Right lobe of liver (tissue), 4 donors: Measurements from ENCODE around the gene ME1.

Experiments used
- CTCF ChIP-seq, 4 donors: fragments of 200-600 bp in 3 of 4; fragments of 450-650 bp in 1 of 4; IDR thresholded peaks; one replicate each; pipeline versions ENCODE4 v1.5.1 to v1.8.0; 2016 to 2022; ENCODE audit warnings: antibody characterized with exemption in 4 of 4, mild to moderate bottlenecking in 2 of 4
- POLR2A ChIP-seq: fragments of 450-650 bp; IDR thresholded peaks from one replicate; pipeline ENCODE4 v1.6.1; 2017; ENCODE audit warnings: antibody characterized with exemption, mild to moderate bottlenecking
- donor health status: DM: no; HTN: no; CAD: no.
- donor health status: DM: no; HTN: no; CAD: no.
- donor health status: DM: no; HTN: yes; CAD: no.

- TF ChIP-seq CTCF (IDR thresholded peaks at IDR 0.05) (no peak), POLR2A (no peak)
These were observed 1.8 kb upstream of the ME1 start for GRCh38 chr6:83432636-83433035.
